ENCODE results near the gene FBXO8. TPM values are rescaled to one million over a fixed set of nuclear protein-coding genes. Genes with fewer than 3 reads are reported as not detected.

FBXO8 gene
- total and polyA plus RNA-seq, 10 donors, result 9.7 to 38.4 (median 26.8) TPM

GRCh38 chr4:174284487-174284886 is 1.0 kb upstream of the FBXO8 start:
- DNase-seq, result no peak
- H3K9me3 ChIP-seq, result peaks cover 0 to 4% (median 2%) of the 10 kb centered on the region in 8 donors
- H3K4me3 ChIP-seq, result peak overlapping the region; percentile 63 to 90 (median 74)
- TF ChIP-seq POLR2AphosphoS5 (IDR thresholded peaks at IDR 0.05) (no peak), POLR2A (IDR thresholded peaks at IDR 0.05) (no peak), CTCF (IDR thresholded peaks at IDR 0.05 in 8 of 11, conservative IDR thresholded peaks at IDR 0.05 in 3 of 11) (no peak)
- 14 to 21% (median 18%) methylated on average over 6 of the region's 6 CpGs for WGBS, 5 donors
- peak overlapping the region; percentile 93 to 99 (median 97) for H3K27ac ChIP-seq
- intact Hi-C loops (cut with DNase I; ENCODE audit: low total_unique reads), result no loop called here
- H3K4me1 ChIP-seq, result peaks cover 20 to 70% (median 52%) of the 10 kb centered on the region in 6 donors
- H3K36me3 ChIP-seq, result no peaks in the 10 kb centered on the region
- H3K27me3 ChIP-seq (replicated peaks in 1 of 7), result no peaks in the 10 kb centered on the region

DNA sequence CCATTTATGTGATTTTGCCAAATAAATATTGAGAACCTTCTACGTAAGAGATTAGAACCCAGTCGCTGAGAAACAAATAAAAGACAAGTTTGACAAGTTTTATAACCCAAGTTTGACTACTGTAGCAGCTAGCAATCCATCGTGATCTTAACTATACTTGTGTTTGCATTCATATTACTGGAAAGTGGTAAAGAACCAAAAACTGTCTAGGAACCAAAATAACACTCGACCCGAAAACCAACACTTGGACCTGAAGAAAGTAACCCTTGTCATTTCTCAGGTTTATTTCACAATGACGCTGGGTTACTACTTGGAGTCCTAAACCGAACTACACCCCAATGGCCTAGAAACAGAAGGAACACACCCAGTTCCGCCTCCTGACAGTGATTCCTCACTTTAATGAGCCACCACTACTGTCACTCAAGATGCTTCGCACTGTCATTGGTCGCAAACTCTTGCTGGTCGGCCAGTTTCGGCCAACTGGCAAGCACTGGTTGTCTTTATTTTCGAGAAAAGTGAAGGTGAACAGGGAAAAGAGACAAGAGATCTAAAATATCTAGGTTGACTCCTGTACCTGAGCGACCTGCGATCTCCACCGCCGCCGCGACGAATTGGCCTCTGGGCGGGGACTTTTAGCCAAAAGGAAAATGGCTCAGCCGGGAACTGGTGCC is 496 bp downstream of the FBXO8 start:
- Histone ChIP-seq H3K4me1 (peaks cover 20 to 85% (median 62%) of the 10 kb centered on the region in 6 donors), H3K27me3 (replicated peaks in 1 of 7) (no peaks in the 10 kb centered on the region), H3K36me3 (no peaks in the 10 kb centered on the region), H3K9me3 (peaks cover 0 to 8% (median 5%) of the 10 kb centered on the region in 8 donors), H3K4me3 (peak overlapping the region; percentile 63 to 90 (median 74)), H3K27ac (peak overlapping the region; percentile 93 to 99 (median 97))
- 2 to 3% (median 2%) methylated on average over 22 of the region's 22 CpGs for WGBS, 5 donors
- TF ChIP-seq CTCF (IDR thresholded peaks at IDR 0.05 in 8 of 11, conservative IDR thresholded peaks at IDR 0.05 in 3 of 11) (peak in 2 of 11 experiments; percentile 19 to 24), POLR2AphosphoS5 (IDR thresholded peaks at IDR 0.05) (no peak), POLR2A (IDR thresholded peaks at IDR 0.05) (peak in 1 of 3 donors; percentile 4)
- peak; percentile 93 for DNase-seq
- intact Hi-C loops (cut with DNase I; ENCODE audit: low total_unique reads), result no loop called here

DNA sequence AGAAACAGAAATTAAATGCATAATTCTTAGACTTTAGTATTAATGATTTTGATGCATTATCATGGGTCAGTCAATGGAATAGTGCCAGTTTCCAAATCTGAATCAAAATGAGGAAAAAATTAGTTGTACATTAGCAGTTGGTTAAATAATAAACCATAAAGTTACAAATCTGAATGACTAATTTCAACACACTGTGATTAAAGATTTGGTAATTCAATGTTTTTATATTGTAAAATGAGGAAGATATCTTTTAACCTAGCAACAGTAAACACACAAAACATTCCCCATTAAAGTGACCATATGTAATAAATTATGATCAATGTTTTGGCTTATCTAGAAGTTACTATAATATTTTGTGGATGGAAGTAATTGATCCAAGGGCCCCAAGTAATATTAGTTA is 1.6 kb downstream of the FBXO8 start:
- TF ChIP-seq POLR2AphosphoS5 (IDR thresholded peaks at IDR 0.05), result no peak
- no peak for TF ChIP-seq POLR2A (IDR thresholded peaks at IDR 0.05)
- TF ChIP-seq CTCF (IDR thresholded peaks at IDR 0.05 in 8 of 11, conservative IDR thresholded peaks at IDR 0.05 in 3 of 11), result no peak
- Histone ChIP-seq H3K27ac (peak overlapping the region in 1 of 8 donors; percentile 98), H3K36me3 (no peaks in the 10 kb centered on the region), H3K27me3 (replicated peaks in 1 of 7) (no peaks in the 10 kb centered on the region), H3K4me3 (peak overlapping the region in 5 of 8 donors; percentile 63 to 90 (median 76)), H3K9me3 (peaks cover 0 to 8% (median 5%) of the 10 kb centered on the region in 8 donors), H3K4me1 (peaks cover 20 to 91% (median 68%) of the 10 kb centered on the region in 6 donors)
- no peak for DNase-seq
- intact Hi-C loops (cut with DNase I; ENCODE audit: low total_unique reads), result no loop called here

GRCh38 chr4:174281182-174281737 is 2.2 kb downstream of the FBXO8 start:
- 80 to 93% (median 88%) methylated on average over 5 of the region's 5 CpGs for WGBS, 5 donors
- Histone ChIP-seq H3K36me3 (no peaks in the 10 kb centered on the region), H3K4me3 (no peak overlapping the region), H3K4me1 (peaks cover 20 to 91% (median 71%) of the 10 kb centered on the region in 6 donors), H3K27me3 (replicated peaks in 1 of 7) (no peaks in the 10 kb centered on the region), H3K27ac (no peak overlapping the region), H3K9me3 (peaks cover 0 to 8% (median 5%) of the 10 kb centered on the region in 8 donors)
- TF ChIP-seq POLR2AphosphoS5 (IDR thresholded peaks at IDR 0.05) (no peak), POLR2A (IDR thresholded peaks at IDR 0.05) (no peak), CTCF (IDR thresholded peaks at IDR 0.05 in 8 of 11, conservative IDR thresholded peaks at IDR 0.05 in 3 of 11) (no peak)
- intact Hi-C loops (cut with DNase I; ENCODE audit: low total_unique reads), result no loop called here
- DNase-seq, result no peak

Measured in spleen (tissue), 11 donors.